ENCODE data around the gene NANS. TPM values are rescaled to one million over a fixed set of nuclear protein-coding genes. Genes with fewer than 3 reads are reported as not detected.
"Not testable (repeated sequence)": the region's sequence is repeated elsewhere in the genome, so short reads cannot be mapped to it uniquely, and the experiment has no call there.

The NANS gene
- total RNA-seq, 2 donors from 2014 or later = 160 to 318 TPM

DNA sequence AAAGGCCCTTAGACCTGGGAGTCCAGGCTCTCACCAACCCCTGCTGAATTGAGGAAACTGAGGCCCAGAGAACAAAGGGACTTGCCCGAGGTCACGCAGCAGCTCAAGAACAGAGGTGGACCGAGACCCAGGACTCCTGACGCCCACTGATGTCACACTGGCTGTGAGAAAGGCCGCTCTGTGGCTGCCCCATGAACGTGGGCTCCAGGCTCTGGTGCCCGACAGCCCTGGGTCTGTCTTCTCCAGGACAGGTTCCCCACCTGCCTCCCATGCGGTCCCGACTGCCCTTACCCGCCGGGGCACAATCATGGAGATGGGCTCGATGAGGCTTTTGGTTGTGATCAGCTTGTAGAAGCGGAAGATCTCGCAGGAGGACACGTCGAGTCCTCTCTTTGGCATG is 71.8 kb downstream of the NANS start:
- H3K27ac ChIP-seq = no peak overlapping the region
- no peak overlapping the region for H3K4me3 ChIP-seq
- H3K9me3 ChIP-seq = no peaks in the 10 kb centered on the region
- TF ChIP-seq POLR2AphosphoS5 (IDR thresholded peaks at IDR 0.05) = no peak
- TF ChIP-seq, protein P1, sequence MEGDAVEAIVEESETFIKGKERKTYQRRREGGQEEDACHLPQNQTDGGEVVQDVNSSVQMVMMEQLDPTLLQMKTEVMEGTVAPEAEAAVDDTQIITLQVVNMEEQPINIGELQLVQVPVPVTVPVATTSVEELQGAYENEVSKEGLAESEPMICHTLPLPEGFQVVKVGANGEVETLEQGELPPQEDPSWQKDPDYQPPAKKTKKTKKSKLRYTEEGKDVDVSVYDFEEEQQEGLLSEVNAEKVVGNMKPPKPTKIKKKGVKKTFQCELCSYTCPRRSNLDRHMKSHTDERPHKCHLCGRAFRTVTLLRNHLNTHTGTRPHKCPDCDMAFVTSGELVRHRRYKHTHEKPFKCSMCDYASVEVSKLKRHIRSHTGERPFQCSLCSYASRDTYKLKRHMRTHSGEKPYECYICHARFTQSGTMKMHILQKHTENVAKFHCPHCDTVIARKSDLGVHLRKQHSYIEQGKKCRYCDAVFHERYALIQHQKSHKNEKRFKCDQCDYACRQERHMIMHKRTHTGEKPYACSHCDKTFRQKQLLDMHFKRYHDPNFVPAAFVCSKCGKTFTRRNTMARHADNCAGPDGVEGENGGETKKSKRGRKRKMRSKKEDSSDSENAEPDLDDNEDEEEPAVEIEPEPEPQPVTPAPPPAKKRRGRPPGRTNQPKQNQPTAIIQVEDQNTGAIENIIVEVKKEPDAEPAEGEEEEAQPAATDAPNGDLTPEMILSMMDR (IDR thresholded peaks at IDR 0.05) = no peak
- no peak for TF ChIP-seq POLR2A (IDR thresholded peaks at IDR 0.05)
- no peaks in the 10 kb centered on the region for H3K27me3 ChIP-seq (replicated peaks; ENCODE audit: insufficient read depth)
- 94% methylated on average over 16 of the region's 16 CpGs for WGBS
- intact Hi-C loops (cut with DNase I) = no loop called here
- H3K36me3 ChIP-seq = peaks cover 0 to 3% of the 10 kb centered on the region in 2 donors
- DNase-seq (ENCODE audit: low spot score) = no peak
- H3K4me1 ChIP-seq (replicated peaks) = no peaks in the 10 kb centered on the region

DNA sequence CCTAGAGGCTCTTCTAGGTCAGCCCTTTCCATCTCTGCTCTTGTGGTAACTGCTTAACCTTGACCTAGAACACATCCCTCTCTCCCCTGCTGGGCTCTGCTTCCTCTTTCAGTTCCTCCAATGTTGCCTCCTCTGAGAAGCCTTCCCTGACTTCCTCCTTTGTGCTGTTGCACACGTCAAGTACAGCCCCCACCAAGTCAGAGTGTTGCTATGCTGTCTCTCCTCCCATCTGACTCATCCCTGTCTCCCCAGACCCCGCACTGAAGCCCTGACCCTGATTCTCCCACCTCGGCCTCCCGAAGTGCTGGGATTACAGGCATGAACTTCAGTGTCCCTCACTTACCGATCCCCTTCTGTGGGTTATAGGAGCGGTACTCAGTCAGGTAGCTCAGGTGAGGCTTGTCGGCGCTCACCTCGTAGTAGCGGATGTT is 72.9 kb downstream of the NANS start:
- WGBS = 90% methylated on average over 10 of the region's 10 CpGs

DNA sequence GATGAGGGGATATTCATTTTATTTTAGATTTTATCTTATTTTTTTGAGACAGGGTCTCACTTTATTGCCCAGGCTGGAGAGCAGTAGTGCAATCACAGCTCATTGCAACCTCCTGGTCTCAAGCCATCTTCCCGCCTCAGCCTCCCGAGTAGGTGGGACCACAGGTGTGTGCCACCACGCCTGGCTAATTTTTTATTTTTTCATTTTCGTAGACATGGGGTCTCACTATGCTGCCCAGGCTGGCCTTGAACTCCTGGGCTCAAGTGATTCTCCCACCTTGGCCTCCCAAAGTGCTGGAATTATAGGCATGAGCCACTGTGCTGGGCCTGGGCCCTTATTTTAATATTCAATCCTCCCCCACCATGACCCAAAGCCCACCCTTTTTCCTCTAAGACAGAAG is 73.5 kb downstream of the NANS start:
- H3K36me3 ChIP-seq; DNase-seq (ENCODE audit: low spot score); H3K27ac ChIP-seq; H3K4me1 ChIP-seq (replicated peaks); H3K9me3 ChIP-seq; H3K27me3 ChIP-seq (replicated peaks; ENCODE audit: insufficient read depth); intact Hi-C loops (cut with DNase I); H3K4me3 ChIP-seq: not testable (repeated sequence)
- WGBS = 92% methylated on average over 4 of the region's 4 CpGs

More for the DNA sequence above, 72.9 kb downstream of the NANS start:
- intact Hi-C loops (cut with DNase I) = no loop called here
- Histone ChIP-seq H3K4me3 (no peak overlapping the region), H3K27me3 (replicated peaks; ENCODE audit: insufficient read depth) (no peaks in the 10 kb centered on the region), H3K27ac (no peak overlapping the region), H3K36me3 (peaks cover 0 to 3% of the 10 kb centered on the region in 2 donors), H3K4me1 (replicated peaks) (no peaks in the 10 kb centered on the region), H3K9me3 (no peaks in the 10 kb centered on the region)
- DNase-seq (ENCODE audit: low spot score) = no peak
- TF ChIP-seq POLR2A (IDR thresholded peaks at IDR 0.05) (no peak), POLR2AphosphoS5 (IDR thresholded peaks at IDR 0.05) (no peak)
- TF ChIP-seq, protein P1 (IDR thresholded peaks at IDR 0.05) = no peak

DNA sequence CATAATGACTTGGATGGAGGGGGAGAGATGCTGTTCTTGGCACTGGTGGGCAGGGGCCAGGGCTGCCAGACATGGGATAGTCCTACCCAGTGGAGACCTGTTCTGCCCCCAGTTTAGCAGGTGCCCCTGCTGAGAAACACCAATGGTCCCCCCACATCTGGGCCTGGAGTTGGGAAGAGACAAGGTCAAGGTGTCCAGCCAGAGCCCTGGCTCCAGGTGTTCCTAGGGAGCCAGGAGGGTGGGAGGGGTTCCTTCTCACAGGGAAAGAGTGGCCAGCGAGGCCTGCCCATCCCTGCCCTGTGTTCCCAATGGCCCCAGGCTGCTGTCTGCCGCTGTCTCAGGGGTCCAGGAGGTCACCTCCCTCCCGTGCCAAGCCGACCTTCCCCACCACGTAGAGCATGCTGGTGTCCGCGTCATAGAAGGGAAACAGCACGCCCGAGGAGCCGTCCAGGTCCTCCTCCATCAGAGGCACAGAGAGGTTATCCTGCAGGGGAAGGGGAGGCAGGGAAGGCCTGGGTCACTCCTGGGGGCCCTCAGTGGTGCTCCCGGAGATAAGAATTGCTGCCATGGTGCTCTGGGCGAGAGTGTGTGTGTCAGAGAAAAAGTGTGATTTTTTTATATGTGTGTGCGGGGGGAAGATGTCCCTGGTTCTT is 74.2 kb downstream of the NANS start:
- 87% methylated on average over 12 of the region's 13 CpGs for WGBS
- peaks cover 4% of the 10 kb centered on the region for H3K4me1 ChIP-seq (replicated peaks)
- no peak for DNase-seq (ENCODE audit: low spot score)

DNA sequence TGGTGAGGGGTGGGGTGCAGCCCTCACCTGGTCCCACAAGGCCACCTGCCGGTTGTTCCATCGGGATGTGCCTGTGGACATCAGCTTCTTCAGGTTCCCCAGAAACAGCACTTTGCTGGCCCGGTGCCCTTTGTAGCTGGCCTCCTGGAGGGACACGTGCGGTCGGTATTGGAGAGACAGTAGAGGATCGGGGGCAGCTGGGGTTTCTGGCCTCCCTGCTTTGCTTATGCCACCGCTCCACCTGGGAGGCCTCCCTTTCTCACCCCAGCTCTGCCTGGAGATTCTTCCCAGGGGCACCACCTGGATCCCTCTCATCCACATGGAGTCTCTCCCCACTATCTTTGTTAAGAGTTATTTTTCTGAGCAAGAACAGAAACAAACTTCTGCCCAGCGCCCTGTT is 75.6 kb downstream of the NANS start:
- Histone ChIP-seq H3K27me3 (replicated peaks; ENCODE audit: insufficient read depth) (no peaks in the 10 kb centered on the region), H3K9me3 (no peaks in the 10 kb centered on the region), H3K4me3 (no peak overlapping the region), H3K4me1 (replicated peaks) (peaks cover 4% of the 10 kb centered on the region), H3K36me3 (peaks cover 0 to 3% of the 10 kb centered on the region in 2 donors), H3K27ac (no peak overlapping the region)
- TF ChIP-seq POLR2AphosphoS5 (IDR thresholded peaks at IDR 0.05) = no peak
- TF ChIP-seq POLR2A (IDR thresholded peaks at IDR 0.05) = no peak
- no peak for DNase-seq (ENCODE audit: low spot score)
- intact Hi-C loops (cut with DNase I) = no loop called here
- 88% methylated on average over 9 of the region's 9 CpGs for WGBS

More for the DNA sequence above, 74.2 kb downstream of the NANS start:
- Histone ChIP-seq H3K36me3 (peaks cover 0 to 3% of the 10 kb centered on the region in 2 donors), H3K4me3 (no peak overlapping the region), H3K27me3 (replicated peaks; ENCODE audit: insufficient read depth) (no peaks in the 10 kb centered on the region), H3K27ac (no peak overlapping the region), H3K9me3 (no peaks in the 10 kb centered on the region)
- intact Hi-C loops (cut with DNase I) = no loop called here
- TF ChIP-seq POLR2A (IDR thresholded peaks at IDR 0.05) = no peak
- TF ChIP-seq, protein P1 (IDR thresholded peaks at IDR 0.05) = no peak
- no peak for TF ChIP-seq POLR2AphosphoS5 (IDR thresholded peaks at IDR 0.05)

Small RNAs within 50 kb of the gene (small RNA-seq; reads per million reads assigned to genes)
- gene RF00017 (0 reads per million in 2 donors), gene RNU6-918P (0 reads per million in 2 donors)

Other genes with a start within 250 kb of the NANS start
- gene FOXE1, start 203.5 kb upstream of the NANS start, total RNA-seq = 1 to 10 TPM in 1 of 2 donors, under 1 TPM in 1; 0.97 to 5.5 TPM
- gene TRMO, start 134.2 kb upstream of the NANS start, total RNA-seq = 10 to 100 TPM; 44.8 to 45.2 TPM
- gene HEMGN, start 118.6 kb upstream of the NANS start, total RNA-seq = 1 to 10 TPM in 1 of 2 donors, not detected in 1; 1.4 TPM
- gene ANP32B, start 73.4 kb upstream of the NANS start, total RNA-seq = 10 to 100 TPM; 22.5 to 25.1 TPM
- gene TRIM14, start 62.5 kb downstream of the NANS start, total RNA-seq = 10 to 100 TPM; 23.4 to 24.3 TPM
- 10 to 100 TPM; 31.2 to 45.3 TPM for gene CORO2A, start 135.9 kb downstream of the NANS start, total RNA-seq
- gene TBC1D2, start 198.9 kb downstream of the NANS start, total RNA-seq = 10 to 100 TPM; 18.4 to 18.8 TPM